Activated CD4-positive, alpha-beta memory T cell treated with anti-CD3 and anti-CD28 coated beads for 36 hours (primary cell): ENCODE results near the gene RAB30. TPM values are rescaled to one million over a fixed set of nuclear protein-coding genes. Genes with fewer than 3 reads are reported as not detected.
"Not testable (repeated sequence)": the region's sequence is repeated elsewhere in the genome, so short reads cannot be mapped to it uniquely, and the experiment has no call there.

Source experiments
- CTCF ChIA-PET: fragments of 350-600 bp; sonication (Branson Sonifier 250); formaldehyde crosslinking; loops from one replicate; lab custom pipeline; 2021; ENCODE audit warnings: antibody characterized with exemption, inconsistent platforms; lab: Charles Lee
- POLR2A ChIA-PET: fragments of 350-600 bp; sonication (Branson Sonifier 250); formaldehyde crosslinking; loops from one replicate; lab custom pipeline; 2021; ENCODE audit warnings: antibody characterized with exemption; lab: Charles Lee
- DNase-seq: peaks from one replicate; pipeline ENCODE4 v3.0.0-alpha.2; 2020
- H3K27ac Mint-ChIP-seq: one replicate; pipeline ENCODE4 v1.8.0; 2021; ENCODE audit warnings: mixed read lengths
- H3K27me3 Mint-ChIP-seq: one replicate; pipeline ENCODE4 v1.8.0; 2021; ENCODE audit warnings: mixed read lengths
- H3K36me3 Mint-ChIP-seq: one replicate; pipeline ENCODE4 v1.8.0; 2021; ENCODE audit warnings: mixed read lengths
- H3K4me1 Mint-ChIP-seq: one replicate; pipeline ENCODE4 v1.8.0; 2021; ENCODE audit warnings: low read depth, mixed read lengths
- H3K4me3 Mint-ChIP-seq: one replicate; pipeline ENCODE4 v1.8.0; 2021; ENCODE audit warnings: mild to moderate bottlenecking, mixed read lengths
- H3K9me3 Mint-ChIP-seq: one replicate; pipeline ENCODE4 v1.8.0; 2021; ENCODE audit warnings: mixed read lengths
- intact Hi-C: fragments of 100-400 bp; cut with micrococcal nuclease; formaldehyde crosslinking; loops from one replicate; pipeline ENCODE4 v1.15.1; 2023
- total RNA-seq, 2 experiments: library from RNA; stranded (reverse); gene quantifications; one replicate each; pipeline ENCODE4 v1.2.3, GENCODE V29; 2021

Gene RAB30
- total RNA-seq, 2 experiments from 2014 or later = 11.5 to 12.9 TPM

GRCh38 chr11:82955736-82956453 lies 115.8 kb downstream of the RAB30 start:
- Mint-ChIP-seq H3K4me1 (peaks cover 46% of the 10 kb centered on the region), H3K9me3 (peaks cover 45% of the 10 kb centered on the region), H3K36me3 (peaks cover 40% of the 10 kb centered on the region)
- intact Hi-C loops, H3K27ac Mint-ChIP-seq, H3K27me3 Mint-ChIP-seq, POLR2A ChIA-PET, H3K4me3 Mint-ChIP-seq: not testable (repeated sequence)
- peak; percentile 69 for DNase-seq
- CTCF ChIA-PET = interaction anchor here (1.0 to 1.5 kb wide), 2 partner anchors 29 to 88 kb away, joined by 3 to 4 read pairs; no protein-coding TSS in a partner anchor

GRCh38 chr11:82950502-82950901 lies 121.2 kb downstream of the RAB30 start:
- Mint-ChIP-seq H3K9me3 (peaks cover 44% of the 10 kb centered on the region), H3K36me3 (peaks cover 35% of the 10 kb centered on the region)
- CTCF ChIA-PET, DNase-seq, intact Hi-C loops, H3K4me3 Mint-ChIP-seq, H3K27ac Mint-ChIP-seq, H3K4me1 Mint-ChIP-seq, H3K27me3 Mint-ChIP-seq, POLR2A ChIA-PET: not testable (repeated sequence)

GRCh38 chr11:82949352-82949751 lies 122.3 kb downstream of the RAB30 start:
- Mint-ChIP-seq H3K4me1 (peaks cover 2% of the 10 kb centered on the region), H3K36me3 (peaks cover 27% of the 10 kb centered on the region), H3K27me3 (no peaks in the 10 kb centered on the region), H3K27ac (no peak overlapping the region), H3K9me3 (peaks cover 39% of the 10 kb centered on the region), H3K4me3 (no peak overlapping the region)
- intact Hi-C loops = no loop called here
- CTCF ChIA-PET = no interaction called here
- DNase-seq = no peak
- POLR2A ChIA-PET = no interaction called here

- intact Hi-C loops = no loop called here
- H3K9me3 Mint-ChIP-seq = peaks cover 19% of the 10 kb centered on the region
- no peaks in the 10 kb centered on the region for H3K36me3 Mint-ChIP-seq
- H3K27me3 Mint-ChIP-seq = no peaks in the 10 kb centered on the region
- H3K27ac Mint-ChIP-seq = no peak overlapping the region
- ChIA-PET CTCF (no interaction called here), POLR2A (interaction anchor here (0.6 kb wide), 1 partner anchor 14 kb away, joined by 4 read pairs; no protein-coding TSS in a partner anchor)
- peaks cover 2% of the 10 kb centered on the region for H3K4me1 Mint-ChIP-seq
- DNase-seq = no peak
- no peak overlapping the region for H3K4me3 Mint-ChIP-seq
These were observed 126.0 kb downstream of the RAB30 start for GRCh38 chr11:82945682-82946081.

GRCh38 chr11:82945041-82945440 lies 126.7 kb downstream of the RAB30 start:
- H3K9me3 Mint-ChIP-seq = peaks cover 16% of the 10 kb centered on the region

GRCh38 chr11:82944198-82944597 lies 127.5 kb downstream of the RAB30 start:
- ChIA-PET POLR2A (no interaction called here), CTCF (no interaction called here)
- H3K4me3 Mint-ChIP-seq = no peak overlapping the region

More at GRCh38 chr11:82945041-82945440, 126.7 kb downstream of the RAB30 start:
- H3K4me3 Mint-ChIP-seq, intact Hi-C loops, H3K27me3 Mint-ChIP-seq, POLR2A ChIA-PET, H3K27ac Mint-ChIP-seq, H3K36me3 Mint-ChIP-seq, H3K4me1 Mint-ChIP-seq, DNase-seq, CTCF ChIA-PET: not testable (repeated sequence)

GRCh38 chr11:82943430-82943829 lies 128.3 kb downstream of the RAB30 start:
- H3K9me3 Mint-ChIP-seq = peaks cover 11% of the 10 kb centered on the region
- intact Hi-C loops, H3K27me3 Mint-ChIP-seq, H3K4me1 Mint-ChIP-seq, DNase-seq, POLR2A ChIA-PET, H3K4me3 Mint-ChIP-seq, CTCF ChIA-PET, H3K27ac Mint-ChIP-seq, H3K36me3 Mint-ChIP-seq: not testable (repeated sequence)

More at GRCh38 chr11:82944198-82944597, 127.5 kb downstream of the RAB30 start:
- no peak overlapping the region for H3K27ac Mint-ChIP-seq
- DNase-seq = no peak
- peaks cover 4% of the 10 kb centered on the region for H3K4me1 Mint-ChIP-seq
- peaks cover 2% of the 10 kb centered on the region for H3K36me3 Mint-ChIP-seq
- intact Hi-C loops = no loop called here
- H3K27me3 Mint-ChIP-seq = no peaks in the 10 kb centered on the region
- peaks cover 11% of the 10 kb centered on the region for H3K9me3 Mint-ChIP-seq

GRCh38 chr11:82942376-82942775 lies 129.3 kb downstream of the RAB30 start:
- Mint-ChIP-seq H3K9me3 (peaks cover 11% of the 10 kb centered on the region), H3K27me3 (no peaks in the 10 kb centered on the region), H3K4me1 (peaks cover 4% of the 10 kb centered on the region), H3K4me3 (no peak overlapping the region), H3K27ac (no peak overlapping the region), H3K36me3 (peaks cover 2% of the 10 kb centered on the region)
- POLR2A ChIA-PET = no interaction called here
- DNase-seq = no peak
- CTCF ChIA-PET = interaction anchor here (1.9 kb wide), 1 partner anchor 15 kb away, joined by 8 read pairs; no protein-coding TSS in a partner anchor
- intact Hi-C loops = no loop called here

- H3K36me3 Mint-ChIP-seq = peaks cover 13% of the 10 kb centered on the region
- ChIA-PET POLR2A (no interaction called here), CTCF (no interaction called here)
- no peak overlapping the region for H3K27ac Mint-ChIP-seq
- no peak for DNase-seq
- peaks cover 8% of the 10 kb centered on the region for H3K9me3 Mint-ChIP-seq
- no peak overlapping the region for H3K4me3 Mint-ChIP-seq
- intact Hi-C loops = no loop called here
- peaks cover 2% of the 10 kb centered on the region for H3K4me1 Mint-ChIP-seq
- H3K27me3 Mint-ChIP-seq = no peaks in the 10 kb centered on the region
These were observed 132.2 kb downstream of the RAB30 start for GRCh38 chr11:82939456-82939855.

- intact Hi-C loops = no loop called here
- Mint-ChIP-seq H3K4me1 (peaks cover 5% of the 10 kb centered on the region), H3K27ac (no peak overlapping the region), H3K9me3 (no peaks in the 10 kb centered on the region), H3K27me3 (no peaks in the 10 kb centered on the region), H3K4me3 (no peak overlapping the region), H3K36me3 (peaks cover 26% of the 10 kb centered on the region)
- DNase-seq = no peak
- CTCF ChIA-PET = interaction anchor here (1.1 kb wide), 1 partner anchor 10 kb away, joined by 4 read pairs; no protein-coding TSS in a partner anchor
- POLR2A ChIA-PET = no interaction called here
These were observed 134.1 kb downstream of the RAB30 start for GRCh38 chr11:82937554-82937953.

GRCh38 chr11:82936261-82936660 lies 135.4 kb downstream of the RAB30 start:
- Mint-ChIP-seq H3K36me3 (peaks cover 36% of the 10 kb centered on the region), H3K27ac (no peak overlapping the region), H3K4me3 (no peak overlapping the region), H3K27me3 (no peaks in the 10 kb centered on the region), H3K9me3 (no peaks in the 10 kb centered on the region), H3K4me1 (peaks cover 14% of the 10 kb centered on the region)
- ChIA-PET CTCF (no interaction called here), POLR2A (no interaction called here)
- DNase-seq = no peak
- intact Hi-C loops = no loop called here

GRCh38 chr11:82932564-82932963 lies 139.1 kb downstream of the RAB30 start:
- ChIA-PET CTCF (interaction anchor here (1.6 kb wide), 1 partner anchor 65 kb away, joined by 6 read pairs; no protein-coding TSS in a partner anchor), POLR2A (no interaction called here)
- Mint-ChIP-seq H3K9me3 (no peaks in the 10 kb centered on the region), H3K27ac (no peak overlapping the region), H3K4me3 (no peak overlapping the region), H3K27me3 (no peaks in the 10 kb centered on the region), H3K36me3 (peaks cover 45% of the 10 kb centered on the region), H3K4me1 (peaks cover 12% of the 10 kb centered on the region)
- no peak for DNase-seq
- intact Hi-C loops = no loop called here
